Measurements from ENCODE around the gene VCPKMT. TPM values are rescaled to one million over a fixed set of nuclear protein-coding genes. Genes with fewer than 3 reads are reported as not detected.

Gene VCPKMT
- total RNA-seq, 1 experiment from 2014 or later = 9.7 TPM

DNA sequence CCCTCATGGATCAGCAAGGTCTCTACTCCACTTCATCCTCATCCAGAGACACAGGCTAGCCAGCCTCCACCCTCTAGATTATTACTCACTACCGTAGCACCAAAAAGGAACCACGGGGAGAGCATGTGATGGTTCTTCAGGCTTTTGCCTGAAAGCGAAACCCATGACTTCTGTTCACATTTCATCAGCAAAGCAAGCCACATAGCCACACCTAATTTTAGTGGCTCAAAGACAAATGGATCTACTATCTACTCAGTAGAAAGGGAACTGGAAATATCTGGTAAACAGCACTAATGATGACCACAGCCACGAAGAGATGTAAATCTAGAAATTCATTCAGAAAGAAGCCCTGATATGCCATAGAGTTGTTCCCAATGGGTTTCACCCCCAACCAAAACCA lies 51.4 kb downstream of the VCPKMT start:
- POLR2A ChIA-PET = no interaction called here
- no TSS peak for BruUV-seq (replicated peaks)
- peaks cover 26% of the 10 kb centered on the region for H3K4me1 Mint-ChIP-seq (ENCODE audit: low read depth, unreplicated experiment)
- no peak overlapping the region for H3K27ac Mint-ChIP-seq (ENCODE audit: unreplicated experiment)
- peaks cover 9% of the 10 kb centered on the region for H3K36me3 Mint-ChIP-seq (ENCODE audit: insufficient read depth, unreplicated experiment)
- DNase-seq = no peak
- H3K27me3 Mint-ChIP-seq (ENCODE audit: insufficient read depth, unreplicated experiment) = no peaks in the 10 kb centered on the region
- Histone ChIP-seq H3K4me3 (ENCODE audit: low read depth, low read length) (no peak overlapping the region), H3K4me1 (peaks cover 65% of the 10 kb centered on the region), H3K9me3 (no peaks in the 10 kb centered on the region), H3K36me3 (ENCODE audit: control insufficient read depth, insufficient read depth, low read length) (no peaks in the 10 kb centered on the region), H3K27me3 (replicated peaks; ENCODE audit: control insufficient read depth, insufficient read depth, low read length) (no peaks in the 10 kb centered on the region)
- intact Hi-C loops (cut with micrococcal nuclease; ENCODE audit: unreplicated experiment) = no loop called here
- TF ChIP-seq, protein P1, sequence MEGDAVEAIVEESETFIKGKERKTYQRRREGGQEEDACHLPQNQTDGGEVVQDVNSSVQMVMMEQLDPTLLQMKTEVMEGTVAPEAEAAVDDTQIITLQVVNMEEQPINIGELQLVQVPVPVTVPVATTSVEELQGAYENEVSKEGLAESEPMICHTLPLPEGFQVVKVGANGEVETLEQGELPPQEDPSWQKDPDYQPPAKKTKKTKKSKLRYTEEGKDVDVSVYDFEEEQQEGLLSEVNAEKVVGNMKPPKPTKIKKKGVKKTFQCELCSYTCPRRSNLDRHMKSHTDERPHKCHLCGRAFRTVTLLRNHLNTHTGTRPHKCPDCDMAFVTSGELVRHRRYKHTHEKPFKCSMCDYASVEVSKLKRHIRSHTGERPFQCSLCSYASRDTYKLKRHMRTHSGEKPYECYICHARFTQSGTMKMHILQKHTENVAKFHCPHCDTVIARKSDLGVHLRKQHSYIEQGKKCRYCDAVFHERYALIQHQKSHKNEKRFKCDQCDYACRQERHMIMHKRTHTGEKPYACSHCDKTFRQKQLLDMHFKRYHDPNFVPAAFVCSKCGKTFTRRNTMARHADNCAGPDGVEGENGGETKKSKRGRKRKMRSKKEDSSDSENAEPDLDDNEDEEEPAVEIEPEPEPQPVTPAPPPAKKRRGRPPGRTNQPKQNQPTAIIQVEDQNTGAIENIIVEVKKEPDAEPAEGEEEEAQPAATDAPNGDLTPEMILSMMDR (IDR thresholded peaks at IDR 0.05; ENCODE audit: insufficient read depth in 1 of 2, low read depth in 1 of 2, low read length in 1 of 2, severe bottlenecking in 1 of 2, unreplicated experiment in 1 of 2) = no peak
- no peak overlapping the region for H3K4me3 Mint-ChIP-seq (ENCODE audit: unreplicated experiment)
- CTCF ChIA-PET = no interaction called here
- H3K9me3 Mint-ChIP-seq (ENCODE audit: unreplicated experiment) = no peaks in the 10 kb centered on the region

DNA sequence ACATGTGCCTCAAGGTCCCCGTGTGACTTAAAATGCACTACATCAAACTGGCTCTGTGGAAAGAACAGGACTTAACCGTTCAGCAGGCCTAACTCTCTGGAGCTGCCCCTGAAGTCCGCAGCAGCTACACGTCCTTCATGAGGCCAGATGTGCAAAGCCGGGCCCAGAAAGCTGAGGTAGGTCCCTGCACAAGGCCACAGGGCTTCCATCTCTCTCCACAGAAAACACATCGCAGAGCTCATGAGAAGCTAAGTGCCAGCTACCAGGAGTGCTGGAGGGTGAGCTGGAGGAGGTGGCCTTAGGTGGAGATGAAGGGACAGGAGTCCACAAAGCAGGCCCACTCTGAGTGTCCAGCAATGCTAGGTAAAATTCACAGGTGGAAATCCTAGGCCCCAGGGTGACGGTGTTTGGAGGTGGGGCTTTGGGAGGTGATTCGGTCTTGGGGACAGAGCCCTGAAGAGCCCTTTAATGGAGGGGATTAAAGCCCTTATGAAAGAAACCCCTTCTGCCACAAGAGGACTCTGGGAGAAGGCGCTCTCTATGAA lies 52.4 kb downstream of the VCPKMT start:
- intact Hi-C loops (cut with micrococcal nuclease; ENCODE audit: unreplicated experiment) = no loop called here
- no peaks in the 10 kb centered on the region for H3K27me3 Mint-ChIP-seq (ENCODE audit: insufficient read depth, unreplicated experiment)
- peak overlapping the region; percentile 49 for H3K27ac Mint-ChIP-seq (ENCODE audit: unreplicated experiment)
- no peak for DNase-seq
- no peaks in the 10 kb centered on the region for H3K9me3 Mint-ChIP-seq (ENCODE audit: unreplicated experiment)
- POLR2A ChIA-PET = interaction anchor here (0.6 kb wide), 1 partner anchor 60 kb away, joined by 6 read pairs; no protein-coding TSS in a partner anchor
- H3K4me1 ChIP-seq = peaks cover 66% of the 10 kb centered on the region
- H3K4me3 ChIP-seq (ENCODE audit: low read depth, low read length) = no peak overlapping the region
- H3K36me3 Mint-ChIP-seq (ENCODE audit: insufficient read depth, unreplicated experiment) = peaks cover 9% of the 10 kb centered on the region
- peaks cover 22% of the 10 kb centered on the region for H3K4me1 Mint-ChIP-seq (ENCODE audit: low read depth, unreplicated experiment)
- no peaks in the 10 kb centered on the region for H3K36me3 ChIP-seq (ENCODE audit: control insufficient read depth, insufficient read depth, low read length)
- BruUV-seq (replicated peaks) = no TSS peak
- H3K4me3 Mint-ChIP-seq (ENCODE audit: unreplicated experiment) = no peak overlapping the region
- CTCF ChIA-PET = no interaction called here
- no peaks in the 10 kb centered on the region for H3K27me3 ChIP-seq (replicated peaks; ENCODE audit: control insufficient read depth, insufficient read depth, low read length)
- TF ChIP-seq, protein P1 (IDR thresholded peaks at IDR 0.05; ENCODE audit: insufficient read depth in 1 of 2, low read depth in 1 of 2, low read length in 1 of 2, severe bottlenecking in 1 of 2, unreplicated experiment in 1 of 2) = no peak
- no peaks in the 10 kb centered on the region for H3K9me3 ChIP-seq

DNA sequence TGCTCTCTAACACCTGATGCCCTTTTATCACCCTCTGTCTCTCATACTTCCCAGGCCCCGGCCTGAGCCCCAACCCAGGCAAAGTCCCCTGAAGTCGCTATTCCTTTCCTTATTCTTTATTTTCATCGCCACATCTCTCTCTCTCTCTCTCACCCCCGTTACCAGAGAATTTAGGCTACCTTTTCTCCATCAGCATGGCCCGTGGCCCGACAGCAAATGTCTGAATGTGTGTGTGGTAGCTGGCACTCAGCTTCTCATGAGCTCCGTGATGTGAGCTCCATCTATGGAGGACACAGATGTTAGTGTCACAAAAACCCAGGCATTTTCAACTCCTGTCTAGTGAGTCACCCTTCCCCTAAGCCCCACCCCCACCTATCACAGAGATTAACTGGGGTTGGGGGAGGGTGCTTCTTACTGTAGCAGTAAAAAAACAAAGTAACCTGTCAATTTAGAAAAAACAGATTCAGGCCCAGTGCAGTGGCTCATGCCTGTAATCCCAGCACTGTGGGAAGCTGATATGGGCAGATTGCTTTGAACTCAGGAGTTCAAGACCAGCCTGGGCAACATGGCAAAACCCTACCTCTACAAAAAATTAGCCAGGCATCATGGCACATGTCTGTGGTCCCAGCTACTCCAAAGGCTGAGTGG lies 53.8 kb downstream of the VCPKMT start:
- intact Hi-C loops (cut with micrococcal nuclease; ENCODE audit: unreplicated experiment) = no loop called here
- peaks cover 3% of the 10 kb centered on the region for H3K36me3 Mint-ChIP-seq (ENCODE audit: insufficient read depth, unreplicated experiment)
- peak; percentile 71 to 85 for DNase-seq
- no peak overlapping the region for H3K4me3 ChIP-seq (ENCODE audit: low read depth, low read length)
- H3K27me3 ChIP-seq (replicated peaks; ENCODE audit: control insufficient read depth, insufficient read depth, low read length) = no peaks in the 10 kb centered on the region
- peaks cover 64% of the 10 kb centered on the region for H3K4me1 ChIP-seq
- peaks cover 27% of the 10 kb centered on the region for H3K4me1 Mint-ChIP-seq (ENCODE audit: low read depth, unreplicated experiment)
- POLR2A ChIA-PET = interaction anchor here (1.0 to 1.6 kb wide), 2 partner anchors 194 to 200 kb away, joined by 3 to 8 read pairs; no protein-coding TSS in a partner anchor
- H3K9me3 ChIP-seq = no peaks in the 10 kb centered on the region
- peak overlapping the region; percentile 79 for H3K27ac Mint-ChIP-seq (ENCODE audit: unreplicated experiment)
- CTCF ChIA-PET = interaction anchor here (1.0 to 2.5 kb wide), 3 partner anchors 59 to 210 kb away, joined by 3 to 10 read pairs (median 6); partner anchors contain the start of gene NEMF
- TF ChIP-seq, protein P1 (IDR thresholded peaks at IDR 0.05; ENCODE audit: insufficient read depth in 1 of 2, low read depth in 1 of 2, low read length in 1 of 2, severe bottlenecking in 1 of 2, unreplicated experiment in 1 of 2) = no peak
- H3K9me3 Mint-ChIP-seq (ENCODE audit: unreplicated experiment) = no peaks in the 10 kb centered on the region
- H3K36me3 ChIP-seq (ENCODE audit: control insufficient read depth, insufficient read depth, low read length) = no peaks in the 10 kb centered on the region
- BruUV-seq (replicated peaks) = no TSS peak
- H3K27me3 Mint-ChIP-seq (ENCODE audit: insufficient read depth, unreplicated experiment) = no peaks in the 10 kb centered on the region
- H3K4me3 Mint-ChIP-seq (ENCODE audit: unreplicated experiment) = peak overlapping the region; percentile 31

All from Caco-2 (cell line).